Kidney capillary endothelial cell (primary cell): Measurements from ENCODE around the gene KCNIP4.

Source experiments
- DNase-seq: peaks from one replicate; pipeline ENCODE4 v3.0.0-alpha.2; 2018; ENCODE audit warnings: low spot score

The KCNIP4 gene

GRCh38 chr4:20954541-20954940 lies 994.0 kb downstream of the KCNIP4 start:
- no peak for DNase-seq

GRCh38 chr4:20944961-20945360 lies 1003.6 kb downstream of the KCNIP4 start:
- no peak for DNase-seq

DNA sequence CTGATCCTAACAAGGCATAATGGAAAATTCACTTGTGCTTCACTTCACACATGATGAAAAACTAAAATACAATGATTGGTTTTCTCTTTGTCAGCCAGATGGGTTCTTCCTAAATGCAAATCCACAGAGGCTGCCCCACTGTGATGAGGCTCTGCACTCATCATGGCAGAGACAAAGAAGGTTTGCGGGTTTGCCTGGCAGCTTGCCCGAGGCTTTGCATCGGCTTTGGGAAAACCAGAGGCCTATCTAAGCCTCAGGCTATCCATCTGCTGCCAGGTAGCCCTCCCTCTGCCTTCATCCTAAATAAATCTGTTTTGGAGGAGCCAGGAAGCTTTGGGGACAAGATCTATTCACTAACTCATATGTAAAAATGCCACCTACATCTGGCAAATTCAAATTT lies 1004.1 kb downstream of the KCNIP4 start:
- no peak for DNase-seq

- DNase-seq = no peak
These were observed 1010.4 kb downstream of the KCNIP4 start for GRCh38 chr4:20938204-20938603.

DNA sequence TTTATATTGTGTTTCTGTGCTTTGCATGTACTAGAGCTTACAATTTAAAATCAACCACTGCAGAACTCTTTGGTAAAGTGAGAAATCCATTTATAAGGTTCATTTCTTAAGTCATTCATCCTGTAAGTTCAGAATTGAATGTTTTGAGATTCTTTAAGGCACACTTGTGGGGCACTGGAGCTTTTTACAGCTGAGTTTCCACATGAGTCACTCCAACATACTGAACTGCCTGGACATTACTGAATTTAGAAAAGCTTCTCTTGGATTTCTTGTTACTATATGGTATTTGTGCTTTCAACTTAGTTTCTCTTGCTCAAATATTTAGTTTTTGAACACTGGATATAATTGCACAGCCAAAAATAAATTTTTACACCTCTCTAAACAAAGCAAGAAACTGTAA lies 1022.0 kb downstream of the KCNIP4 start:
- DNase-seq = no peak

GRCh38 chr4:20925176-20925575 lies 1023.4 kb downstream of the KCNIP4 start:
- peak; percentile 2 for DNase-seq

DNA sequence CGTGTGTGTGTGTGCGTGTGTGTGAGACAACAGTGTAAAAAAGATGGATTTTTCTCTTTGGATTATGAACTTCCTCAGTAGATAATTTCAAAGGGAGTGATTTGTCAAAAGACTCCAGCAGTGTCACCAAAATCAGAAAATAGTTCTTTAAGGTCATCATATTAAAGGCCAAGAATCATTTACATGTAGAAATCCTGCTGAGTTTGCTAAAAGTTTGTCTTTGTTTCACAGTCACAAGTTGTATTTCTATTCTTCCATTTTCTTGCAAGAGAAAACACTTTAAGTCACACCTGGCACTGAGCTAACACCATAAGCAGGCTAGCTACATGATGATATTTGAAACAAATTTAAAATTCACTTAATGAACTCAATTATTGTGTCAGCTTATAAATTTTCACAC lies 1025.6 kb downstream of the KCNIP4 start:
- no peak for DNase-seq

- no peak for DNase-seq
These were observed 1032.5 kb downstream of the KCNIP4 start for GRCh38 chr4:20916106-20916505.

DNA sequence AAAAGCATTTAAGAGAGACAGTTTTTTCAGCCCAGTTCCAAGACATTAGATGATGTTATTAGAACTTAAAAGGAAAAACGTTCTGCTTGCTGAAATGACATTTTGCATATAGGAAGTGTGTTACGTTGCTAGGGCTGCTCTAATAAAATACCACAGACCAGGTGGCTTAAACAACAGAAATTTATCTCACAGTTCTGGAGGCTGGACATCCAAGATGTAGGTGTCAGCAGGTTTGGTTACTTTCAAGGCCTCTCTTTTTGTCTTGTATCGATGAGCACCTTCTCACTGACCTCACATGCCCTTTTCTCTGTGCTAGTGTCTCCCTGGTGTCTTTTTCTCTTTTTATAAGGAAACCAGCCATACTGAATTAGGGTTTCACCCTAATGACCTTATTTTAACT lies 1043.6 kb downstream of the KCNIP4 start:
- no peak for DNase-seq

DNA sequence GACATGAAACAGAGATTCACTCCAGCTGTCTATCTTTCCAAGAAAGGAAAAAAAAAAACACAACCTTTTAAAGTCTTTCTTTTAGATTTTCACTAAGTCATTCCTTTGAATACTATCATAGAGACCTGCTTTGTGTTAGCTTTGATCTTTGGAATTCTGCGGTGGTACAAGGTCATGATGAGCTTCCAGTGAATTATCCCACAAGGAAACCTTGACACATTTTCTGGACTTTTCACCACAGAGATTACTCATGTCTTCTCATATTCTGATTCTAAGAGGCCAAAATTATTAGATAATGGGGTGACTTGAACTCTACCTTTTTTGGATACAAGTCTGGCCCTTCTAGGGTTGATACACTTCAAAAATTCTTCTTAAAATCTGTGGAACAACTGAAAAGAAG lies 1046.7 kb downstream of the KCNIP4 start:
- DNase-seq = no peak

DNA sequence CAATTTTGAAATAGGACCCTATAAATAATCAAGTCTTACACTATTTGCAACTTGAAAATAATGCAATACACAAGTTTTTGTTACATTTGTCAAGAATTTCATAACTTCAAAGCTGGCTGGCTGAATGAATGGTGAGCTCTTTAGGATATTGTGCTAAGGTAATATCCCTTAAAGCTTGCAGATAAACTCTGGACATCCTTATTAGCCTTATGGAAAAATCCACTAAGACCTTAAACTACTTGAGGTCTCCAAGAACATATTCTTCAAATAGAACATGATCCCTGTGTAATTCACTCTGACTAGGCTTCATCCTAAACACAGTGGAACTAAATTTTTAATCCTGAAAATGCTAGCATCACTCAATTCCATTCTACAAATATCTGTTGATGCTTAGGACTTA lies 1049.0 kb downstream of the KCNIP4 start:
- DNase-seq = no peak

DNA sequence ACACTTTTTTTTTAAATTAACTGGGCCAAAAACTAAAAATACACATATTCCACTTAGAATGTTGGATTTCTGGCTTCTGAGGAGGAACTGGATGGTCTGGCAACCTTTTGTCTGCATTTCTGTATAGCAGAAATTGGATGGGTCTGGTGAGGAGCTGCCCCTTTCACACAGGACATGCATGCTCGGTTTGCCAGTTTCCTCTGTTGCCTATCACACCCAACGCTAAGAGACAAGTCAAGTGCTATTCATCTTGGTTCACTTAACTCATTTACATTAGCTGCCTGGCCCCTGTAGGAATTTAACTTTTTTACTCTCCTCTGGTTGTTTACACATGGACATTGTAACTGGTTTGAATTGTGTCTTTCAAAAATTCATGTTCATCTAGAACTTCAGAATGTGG lies 1052.6 kb downstream of the KCNIP4 start:
- DNase-seq = no peak

DNA sequence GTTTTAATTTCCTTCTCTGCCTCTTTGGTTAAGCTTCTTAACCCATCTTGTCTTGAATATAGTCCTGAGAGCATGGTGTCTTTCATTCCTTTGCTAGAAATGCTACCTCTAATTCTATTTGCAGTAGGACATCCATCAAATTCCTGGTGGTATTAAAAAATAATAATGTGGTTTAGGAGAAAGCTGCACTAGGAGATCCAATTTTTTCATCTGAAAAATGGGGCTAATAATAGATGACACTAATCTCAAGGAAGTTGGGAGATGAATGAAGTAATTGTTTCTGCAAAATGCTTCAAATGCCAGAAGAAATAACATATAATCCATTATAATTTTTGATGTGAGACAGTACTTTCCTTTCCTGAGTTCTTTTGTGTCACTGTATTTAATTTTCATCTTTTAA lies 1053.4 kb downstream of the KCNIP4 start:
- no peak for DNase-seq

GRCh38 chr4:20890761-20891160 lies 1057.8 kb downstream of the KCNIP4 start:
- no peak for DNase-seq

- DNase-seq = no peak
These were observed 1058.7 kb downstream of the KCNIP4 start for GRCh38 chr4:20889901-20890300.

DNA sequence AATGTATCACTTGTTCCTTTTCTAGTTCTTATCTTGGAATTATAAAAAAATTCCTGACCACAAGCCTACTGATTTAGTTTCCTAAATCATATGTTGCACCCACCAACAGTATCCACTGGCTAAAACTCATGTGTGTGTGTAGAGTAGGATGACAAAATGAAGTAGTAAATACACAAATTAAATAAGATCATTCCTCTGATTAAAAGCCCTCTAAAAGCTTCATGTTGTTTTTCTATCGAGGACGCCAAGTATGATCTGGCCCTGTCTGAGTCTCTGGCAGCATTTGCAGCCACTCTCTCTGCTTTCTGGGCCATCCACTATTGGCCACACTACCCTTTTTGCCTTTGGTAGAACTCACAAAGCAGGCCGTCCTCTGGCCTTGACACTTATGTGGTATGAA lies 1064.9 kb downstream of the KCNIP4 start:
- DNase-seq = no peak

DNA sequence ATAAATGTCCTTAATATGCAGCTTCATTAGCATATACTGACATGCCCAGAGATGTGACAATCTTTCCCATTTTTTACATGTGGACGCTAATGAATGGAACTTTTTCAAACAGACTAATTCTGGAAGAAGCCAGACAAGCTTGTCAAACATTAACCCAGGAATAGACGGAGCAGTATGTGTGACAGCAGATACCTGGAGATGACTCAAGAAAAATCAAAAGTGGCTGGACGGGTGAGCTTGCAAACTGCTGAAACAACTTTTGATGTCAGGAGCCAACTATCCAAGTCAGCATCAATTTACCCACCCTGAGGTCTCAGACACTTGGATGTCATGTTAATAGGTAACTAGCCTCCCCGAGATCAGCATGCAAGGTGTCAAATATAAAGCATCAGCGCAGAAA lies 1065.3 kb downstream of the KCNIP4 start:
- DNase-seq = no peak

- DNase-seq = no peak
These were observed 1066.1 kb downstream of the KCNIP4 start for GRCh38 chr4:20882500-20882899.

- no peak for DNase-seq
These were observed 1066.9 kb downstream of the KCNIP4 start for GRCh38 chr4:20881658-20882057.

GRCh38 chr4:20878806-20879205 lies 1069.8 kb downstream of the KCNIP4 start:
- DNase-seq = no peak

DNA sequence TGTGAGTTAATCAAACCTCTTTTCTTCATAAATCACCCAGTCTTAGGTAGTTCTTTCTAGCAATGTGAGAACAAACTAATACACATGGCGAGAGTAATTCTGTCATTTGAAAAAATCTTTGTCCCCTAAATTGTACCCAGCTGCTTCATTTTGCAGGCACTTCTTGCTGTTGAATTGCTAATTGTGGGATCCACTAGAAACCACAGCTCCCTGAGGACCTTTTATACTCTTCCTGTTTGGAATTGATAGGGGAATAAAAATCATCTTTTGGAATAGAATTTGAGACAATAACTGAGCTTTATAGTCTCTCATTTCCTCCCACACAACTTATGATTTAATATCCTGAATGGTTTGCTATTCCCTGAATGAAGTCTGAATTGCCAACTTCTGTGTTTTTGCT lies 1078.1 kb downstream of the KCNIP4 start:
- DNase-seq = no peak

GRCh38 chr4:20868108-20868507 lies 1080.5 kb downstream of the KCNIP4 start:
- DNase-seq = no peak

DNA sequence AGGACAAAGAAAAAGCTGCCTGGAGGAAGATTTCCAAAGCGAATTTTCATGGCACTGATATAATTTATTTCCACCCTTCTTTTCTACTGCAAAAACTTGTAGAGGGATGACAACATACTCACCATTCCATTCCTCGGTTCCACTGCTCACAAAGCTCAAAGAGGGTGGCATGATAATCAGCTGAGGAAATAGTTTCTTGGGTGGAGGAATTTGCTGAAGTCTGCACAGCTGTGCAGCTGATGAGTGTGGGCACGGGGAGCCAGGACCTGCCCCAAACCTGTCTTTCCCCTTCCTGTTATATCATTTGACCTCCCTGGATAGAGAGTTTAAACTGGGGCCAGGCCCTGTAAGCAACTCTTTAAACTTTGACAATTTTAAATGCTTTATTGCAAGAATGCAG lies 1087.7 kb downstream of the KCNIP4 start:
- no peak for DNase-seq

DNA sequence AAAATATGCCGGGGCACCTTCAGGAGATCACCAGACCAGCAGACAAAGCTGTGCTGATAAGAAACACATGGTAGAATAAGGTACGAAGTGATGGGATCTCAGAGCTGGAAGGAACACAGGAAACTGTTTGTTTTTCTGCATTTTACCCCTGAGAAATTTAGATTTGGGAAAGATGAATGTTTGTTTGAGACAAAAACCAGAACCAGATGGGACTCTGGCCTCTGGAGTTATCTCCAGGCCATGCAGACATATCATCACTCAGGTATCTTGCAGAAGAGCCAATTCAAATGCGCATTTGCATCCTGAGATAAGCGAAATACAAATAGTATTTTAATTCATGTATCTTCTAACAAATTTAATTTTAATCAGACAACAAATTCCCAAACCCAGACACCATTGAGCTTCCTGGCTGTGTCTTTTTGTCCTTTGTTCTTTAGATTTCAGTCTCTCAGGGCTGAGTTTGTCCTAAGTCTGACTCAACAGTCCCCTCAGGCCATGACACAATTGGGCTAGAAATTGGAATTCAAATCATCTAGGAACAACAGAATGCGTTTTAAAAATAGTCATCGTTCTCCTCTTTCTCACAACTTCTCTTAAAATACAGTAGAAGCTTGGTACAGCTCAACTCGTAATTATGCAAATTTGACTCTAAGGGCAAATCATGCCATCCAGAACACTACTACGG lies 1089.3 kb downstream of the KCNIP4 start:
- no peak for DNase-seq

- no peak for DNase-seq
These were observed 1091.5 kb downstream of the KCNIP4 start for GRCh38 chr4:20857081-20857480.
